ENCODE data around the gene ABCB4.

GRCh38 chr7:87413951-87414793 lies 61.3 kb downstream of the ABCB4 start:
- TF ChIP-seq POLR2A (IDR thresholded peaks at IDR 0.05; ENCODE audit: low read length) (no peak), GATA1 (IDR thresholded peaks at IDR 0.05; ENCODE audit: low read depth, low read length) (no peak)
